ENCODE measurements around the gene ECE1. TPM values are rescaled to one million over a fixed set of nuclear protein-coding genes. Genes with fewer than 3 reads are reported as not detected.

ECE1 gene
- total RNA-seq, 1 donor from 2014 or later: 209 TPM

GRCh38 chr1:21189906-21190500, 100.3 kb downstream of the ECE1 start:
- DNase-seq: no peak
- TF ChIP-seq, protein P1, sequence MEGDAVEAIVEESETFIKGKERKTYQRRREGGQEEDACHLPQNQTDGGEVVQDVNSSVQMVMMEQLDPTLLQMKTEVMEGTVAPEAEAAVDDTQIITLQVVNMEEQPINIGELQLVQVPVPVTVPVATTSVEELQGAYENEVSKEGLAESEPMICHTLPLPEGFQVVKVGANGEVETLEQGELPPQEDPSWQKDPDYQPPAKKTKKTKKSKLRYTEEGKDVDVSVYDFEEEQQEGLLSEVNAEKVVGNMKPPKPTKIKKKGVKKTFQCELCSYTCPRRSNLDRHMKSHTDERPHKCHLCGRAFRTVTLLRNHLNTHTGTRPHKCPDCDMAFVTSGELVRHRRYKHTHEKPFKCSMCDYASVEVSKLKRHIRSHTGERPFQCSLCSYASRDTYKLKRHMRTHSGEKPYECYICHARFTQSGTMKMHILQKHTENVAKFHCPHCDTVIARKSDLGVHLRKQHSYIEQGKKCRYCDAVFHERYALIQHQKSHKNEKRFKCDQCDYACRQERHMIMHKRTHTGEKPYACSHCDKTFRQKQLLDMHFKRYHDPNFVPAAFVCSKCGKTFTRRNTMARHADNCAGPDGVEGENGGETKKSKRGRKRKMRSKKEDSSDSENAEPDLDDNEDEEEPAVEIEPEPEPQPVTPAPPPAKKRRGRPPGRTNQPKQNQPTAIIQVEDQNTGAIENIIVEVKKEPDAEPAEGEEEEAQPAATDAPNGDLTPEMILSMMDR (IDR thresholded peaks at IDR 0.05): no peak
- Mint-ChIP-seq H3K36me3 (ENCODE audit: low read depth) (no peaks in the 10 kb centered on the region), H3K27ac (no peak overlapping the region), H3K9me3 (no peaks in the 10 kb centered on the region), H3K4me1 (peaks cover 5% of the 10 kb centered on the region), H3K27me3 (peaks cover 5% of the 10 kb centered on the region), H3K4me3 (no peak overlapping the region)
- intact Hi-C loops (cut with micrococcal nuclease): loop anchor here (10.0 kb wide), 1 partner anchor 975 kb away; no protein-coding TSS in a partner anchor
- ChIA-PET POLR2A (no interaction called here), CTCF (interaction anchor here (1.2 kb wide), 1 partner anchor 493 kb away, joined by 4 read pairs; no protein-coding TSS in a partner anchor)
- no peak for ATAC-seq (ENCODE audit: low read depth)

GRCh38 chr1:21189421-21189820, 100.8 kb downstream of the ECE1 start:
- H3K9me3 Mint-ChIP-seq: no peaks in the 10 kb centered on the region
- intact Hi-C loops (cut with micrococcal nuclease): no loop called here
- no peak overlapping the region for H3K4me3 Mint-ChIP-seq
- ATAC-seq (ENCODE audit: low read depth) (no peak), DNase-seq (no peak)
- H3K36me3 Mint-ChIP-seq (ENCODE audit: low read depth): no peaks in the 10 kb centered on the region
- H3K27me3 Mint-ChIP-seq: peaks cover 5% of the 10 kb centered on the region
- ChIA-PET CTCF (interaction anchor here (1.2 kb wide), 1 partner anchor 493 kb away, joined by 4 read pairs; no protein-coding TSS in a partner anchor), POLR2A (no interaction called here)
- H3K4me1 Mint-ChIP-seq: peaks cover 10% of the 10 kb centered on the region
- no peak overlapping the region for H3K27ac Mint-ChIP-seq
- TF ChIP-seq, protein P1 (IDR thresholded peaks at IDR 0.05): no peak

DNA sequence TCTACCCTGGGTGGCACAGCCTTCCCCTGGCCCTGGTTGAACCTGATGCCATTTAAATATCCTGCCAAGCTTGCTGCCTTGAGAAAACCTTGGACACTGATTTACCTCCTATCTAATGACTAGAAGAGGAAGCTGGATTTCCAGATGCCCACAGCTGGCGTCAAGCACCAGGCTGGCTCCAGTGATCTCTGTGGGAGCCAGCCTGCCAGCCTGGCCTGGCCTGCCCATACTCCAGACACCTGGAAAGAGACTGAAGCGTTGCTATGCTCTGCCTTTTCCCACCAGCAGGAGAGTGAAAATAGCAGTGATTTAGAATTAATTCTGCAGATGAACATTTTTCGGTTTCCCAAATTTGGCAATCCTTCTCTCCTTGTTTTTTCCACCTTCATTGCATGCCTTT, 102.0 kb downstream of the ECE1 start:
- Mint-ChIP-seq H3K4me1 (peaks cover 20% of the 10 kb centered on the region), H3K27me3 (peaks cover 5% of the 10 kb centered on the region), H3K36me3 (ENCODE audit: low read depth) (no peaks in the 10 kb centered on the region), H3K27ac (no peak overlapping the region), H3K4me3 (no peak overlapping the region), H3K9me3 (no peaks in the 10 kb centered on the region)
- DNase-seq (no peak), ATAC-seq (ENCODE audit: low read depth) (no peak)
- intact Hi-C loops (cut with micrococcal nuclease): no loop called here
- ChIA-PET CTCF (no interaction called here), POLR2A (no interaction called here)
- TF ChIP-seq, protein P1 (IDR thresholded peaks at IDR 0.05): no peak

GRCh38 chr1:21185221-21185731, 105.0 kb downstream of the ECE1 start:
- ATAC-seq (ENCODE audit: low read depth): no peak
- DNase-seq: no peak
- intact Hi-C loops (cut with micrococcal nuclease): no loop called here
- Mint-ChIP-seq H3K27ac (no peak overlapping the region), H3K9me3 (no peaks in the 10 kb centered on the region), H3K4me1 (peaks cover 30% of the 10 kb centered on the region), H3K27me3 (no peaks in the 10 kb centered on the region), H3K4me3 (no peak overlapping the region), H3K36me3 (ENCODE audit: low read depth) (no peaks in the 10 kb centered on the region)
- ChIA-PET POLR2A (interaction anchor here (0.6 to 1.5 kb wide), 6 partner anchors 9 to 934 kb away, joined by 3 to 13 read pairs (median 3); no protein-coding TSS in a partner anchor), CTCF (interaction anchor here (3.2 kb wide), 1 partner anchor 10 kb away, joined by 24 read pairs; no protein-coding TSS in a partner anchor)
- TF ChIP-seq, protein P1 (IDR thresholded peaks at IDR 0.05): no peak

DNA sequence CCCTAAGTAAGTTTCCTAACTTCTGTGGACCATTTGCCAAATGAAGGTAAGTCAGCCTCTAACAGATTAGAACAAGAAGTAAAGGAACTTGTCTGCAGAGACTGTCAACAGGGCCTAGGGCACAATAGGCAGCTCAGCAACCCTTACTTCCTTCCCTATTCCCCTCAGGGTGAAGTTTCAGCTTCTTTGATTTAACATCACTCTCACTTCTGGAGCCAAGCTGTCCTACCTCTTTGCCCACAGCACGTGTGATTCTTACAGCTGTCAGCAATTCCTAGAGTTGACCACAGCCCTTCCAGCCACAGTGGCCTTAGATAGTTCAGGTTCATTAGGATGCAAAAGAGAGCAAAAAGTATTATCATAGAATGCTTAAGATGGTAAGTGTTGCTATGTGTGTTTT, 106.0 kb downstream of the ECE1 start:
- no peaks in the 10 kb centered on the region for H3K36me3 Mint-ChIP-seq (ENCODE audit: low read depth)
- POLR2A ChIA-PET: interaction anchor here (0.5 to 1.5 kb wide), 7 partner anchors 11 to 841 kb away, joined by 3 to 13 read pairs (median 3); no protein-coding TSS in a partner anchor
- peak overlapping the region; percentile 56 for H3K4me3 Mint-ChIP-seq
- intact Hi-C loops (cut with micrococcal nuclease): no loop called here
- H3K9me3 Mint-ChIP-seq: no peaks in the 10 kb centered on the region
- CTCF ChIA-PET: interaction anchor here (1.0 to 3.2 kb wide), 2 partner anchors 11 to 487 kb away, joined by 4 to 24 read pairs; no protein-coding TSS in a partner anchor
- DNase-seq (no peak), ATAC-seq (ENCODE audit: low read depth) (peak; percentile 91)
- TF ChIP-seq, protein P1 (IDR thresholded peaks at IDR 0.05): no peak
- peaks cover 30% of the 10 kb centered on the region for H3K4me1 Mint-ChIP-seq
- no peaks in the 10 kb centered on the region for H3K27me3 Mint-ChIP-seq
- peak overlapping the region; percentile 83 for H3K27ac Mint-ChIP-seq
